Frontal cortex (tissue), 4 donors: ENCODE measurements around the gene ADAMTS18. TPM values are rescaled to one million over a fixed set of nuclear protein-coding genes. Genes with fewer than 3 reads are reported as not detected.

Source experiments
- DNase-seq, 2 donors: peaks; one replicate each; pipeline ENCODE4 v3.0.0; 2012; ENCODE audit warnings: low spot score in 2 of 2
- FAIRE-seq: peaks from 2 replicates; lab custom pipeline; 2012; peaks lifted over from hg19 to GRCh38; lab: Jason Lieb, UNC
- total RNA-seq: library from RNA; depleted of rRNA; stranded (reverse); fragments of >200 nt; gene quantifications from one replicate; pipeline ENCODE4 v1.2.3, GENCODE V29; 2014
- donor health status: control.
- donor health status: control.
- donor health status: control.

ADAMTS18 gene
- total RNA-seq, 1 donor from 2014 or later = 0.82 TPM

GRCh38 chr16:77442078-77442477 lies 7.2 kb upstream of the ADAMTS18 start:
- DNase-seq (no peak), FAIRE-seq (no peak)

- no peak for FAIRE-seq
- no peak for DNase-seq
Measured at GRCh38 chr16:77439106-77439505, 4.3 kb upstream of the ADAMTS18 start.

GRCh38 chr16:77437859-77438258 lies 3.0 kb upstream of the ADAMTS18 start:
- DNase-seq = no peak
- no peak for FAIRE-seq

GRCh38 chr16:77435272-77435820 lies 512 bp upstream of the ADAMTS18 start:
- FAIRE-seq (no peak), DNase-seq (no peak)

- no peak for DNase-seq
- FAIRE-seq = no peak
Measured at GRCh38 chr16:77434022-77434529, 758 bp downstream of the ADAMTS18 start.

- DNase-seq = no peak
- no peak for FAIRE-seq
Measured at GRCh38 chr16:77433146-77433545, 1.7 kb downstream of the ADAMTS18 start.

GRCh38 chr16:77432264-77432663 lies 2.6 kb downstream of the ADAMTS18 start:
- DNase-seq (no peak), FAIRE-seq (no peak)

- DNase-seq (no peak), FAIRE-seq (no peak)
Measured at GRCh38 chr16:77430787-77431585, 3.8 kb downstream of the ADAMTS18 start.

- FAIRE-seq (no peak), DNase-seq (no peak)
Measured at GRCh38 chr16:77430360-77430759, 4.5 kb downstream of the ADAMTS18 start.

- DNase-seq = no peak
Measured at GRCh38 chr16:77424871-77425604, 9.8 kb downstream of the ADAMTS18 start.

GRCh38 chr16:77422196-77422784 lies 12.5 kb downstream of the ADAMTS18 start:
- DNase-seq = no peak
- FAIRE-seq = no peak

More at GRCh38 chr16:77424871-77425604, 9.8 kb downstream of the ADAMTS18 start:
- no peak for FAIRE-seq

GRCh38 chr16:77416939-77417480 lies 17.8 kb downstream of the ADAMTS18 start:
- FAIRE-seq (no peak), DNase-seq (no peak)

- DNase-seq (no peak), FAIRE-seq (no peak)
Measured at GRCh38 chr16:77414752-77415231, 20.0 kb downstream of the ADAMTS18 start.

- no peak for FAIRE-seq
- DNase-seq = no peak
Measured at GRCh38 chr16:77410449-77410848, 24.4 kb downstream of the ADAMTS18 start.

- DNase-seq = no peak
- FAIRE-seq = no peak
Measured at GRCh38 chr16:77409311-77409710, 25.5 kb downstream of the ADAMTS18 start.

GRCh38 chr16:77408607-77409006 lies 26.2 kb downstream of the ADAMTS18 start:
- no peak for DNase-seq
- no peak for FAIRE-seq

- FAIRE-seq = no peak
- no peak for DNase-seq
Measured at GRCh38 chr16:77406680-77407079, 28.2 kb downstream of the ADAMTS18 start.

GRCh38 chr16:77404775-77405174 lies 30.1 kb downstream of the ADAMTS18 start:
- no peak for FAIRE-seq
- no peak for DNase-seq

- no peak for DNase-seq
- FAIRE-seq = no peak
Measured at GRCh38 chr16:77403732-77404131, 31.1 kb downstream of the ADAMTS18 start.

- no peak for DNase-seq
- FAIRE-seq = no peak
Measured at GRCh38 chr16:77402672-77403071, 32.2 kb downstream of the ADAMTS18 start.
